ENCODE results near the gene CUEDC2. TPM values are rescaled to one million over a fixed set of nuclear protein-coding genes. Genes with fewer than 3 reads are reported as not detected.

Gene CUEDC2
- total RNA-seq, 1 experiment from 2014 or later = 40.2 TPM

DNA sequence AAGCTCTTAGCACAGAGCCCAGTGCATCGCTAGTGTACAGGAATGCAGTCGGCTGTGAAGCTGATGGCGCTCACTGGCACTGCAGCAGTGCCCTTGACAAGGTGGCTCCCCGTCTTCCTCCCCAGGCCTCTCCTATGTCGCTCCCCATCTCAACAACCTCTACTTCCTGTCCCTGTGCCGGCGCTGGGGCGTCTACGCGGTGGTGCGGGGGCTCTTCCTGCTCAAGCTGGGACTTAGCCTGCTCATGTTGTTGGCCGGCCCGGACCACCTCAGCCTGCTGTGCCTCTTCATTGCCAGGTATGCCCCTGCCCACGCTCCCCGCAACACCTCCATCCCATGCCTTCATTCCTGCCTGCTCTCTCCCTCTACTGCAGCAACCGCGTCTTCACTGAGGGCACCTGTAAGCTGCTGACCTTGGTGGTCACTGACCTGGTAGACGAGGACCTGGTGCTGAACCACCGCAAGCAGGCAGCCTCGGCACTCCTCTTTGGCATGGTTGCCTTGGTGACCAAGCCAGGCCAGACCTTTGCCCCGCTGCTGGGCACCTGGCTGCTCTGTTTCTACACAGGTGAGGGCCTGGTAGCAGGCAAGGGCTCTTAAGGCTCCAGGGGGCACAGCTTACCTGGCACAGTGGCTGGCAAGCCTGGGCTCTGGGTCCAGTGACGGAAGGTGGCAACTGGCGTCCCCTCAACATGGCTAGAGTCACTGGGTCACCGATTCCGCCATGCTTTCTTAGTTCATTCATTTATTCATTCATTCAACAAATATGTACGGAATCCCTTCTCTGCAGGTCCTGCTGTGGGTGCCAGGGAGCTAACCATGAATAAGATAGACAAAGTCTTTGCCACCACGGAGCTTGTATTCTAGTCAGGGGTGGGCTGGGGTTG, 41.3 kb upstream of the CUEDC2 start:
- H3K4me1 Mint-ChIP-seq = no peaks in the 10 kb centered on the region
- H3K9me3 Mint-ChIP-seq = no peaks in the 10 kb centered on the region
- ChIA-PET CTCF (interaction anchor here (0.6 to 1.6 kb wide), 3 partner anchors 10 to 90 kb away, joined by 3 to 5 read pairs (median 5); no protein-coding TSS in a partner anchor), POLR2A (interaction anchor here (0.6 to 1.4 kb wide), 4 partner anchors 12 to 219 kb away, joined by 3 to 6 read pairs (median 3); no protein-coding TSS in a partner anchor)
- no peak overlapping the region for H3K4me3 Mint-ChIP-seq
- DNase-seq (ENCODE audit: low spot score) (no peak), ATAC-seq (no peak)
- H3K36me3 Mint-ChIP-seq = peaks cover 14% of the 10 kb centered on the region
- no peak for TF ChIP-seq GRHL2 (CRISPR knock-in tag; IDR thresholded peaks at IDR 0.05; ENCODE audit: insufficient replicate concordance, severe bottlenecking)
- TF ChIP-seq, protein P1, sequence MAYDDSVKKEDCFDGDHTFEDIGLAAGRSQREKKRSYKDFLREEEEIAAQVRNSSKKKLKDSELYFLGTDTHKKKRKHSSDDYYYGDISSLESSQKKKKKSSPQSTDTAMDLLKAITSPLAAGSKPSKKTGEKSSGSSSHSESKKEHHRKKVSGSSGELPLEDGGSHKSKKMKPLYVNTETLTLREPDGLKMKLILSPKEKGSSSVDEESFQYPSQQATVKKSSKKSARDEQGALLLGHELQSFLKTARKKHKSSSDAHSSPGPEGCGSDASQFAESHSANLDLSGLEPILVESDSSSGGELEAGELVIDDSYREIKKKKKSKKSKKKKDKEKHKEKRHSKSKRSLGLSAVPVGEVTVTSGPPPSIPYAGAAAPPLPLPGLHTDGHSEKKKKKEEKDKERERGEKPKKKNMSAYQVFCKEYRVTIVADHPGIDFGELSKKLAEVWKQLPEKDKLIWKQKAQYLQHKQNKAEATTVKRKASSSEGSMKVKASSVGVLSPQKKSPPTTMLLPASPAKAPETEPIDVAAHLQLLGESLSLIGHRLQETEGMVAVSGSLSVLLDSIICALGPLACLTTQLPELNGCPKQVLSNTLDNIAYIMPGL (CRISPR knock-in tag; IDR thresholded peaks at IDR 0.05) = no peak
- H3K27me3 Mint-ChIP-seq (ENCODE audit: low read depth) = no peaks in the 10 kb centered on the region
- H3K27ac Mint-ChIP-seq = no peak overlapping the region

DNA sequence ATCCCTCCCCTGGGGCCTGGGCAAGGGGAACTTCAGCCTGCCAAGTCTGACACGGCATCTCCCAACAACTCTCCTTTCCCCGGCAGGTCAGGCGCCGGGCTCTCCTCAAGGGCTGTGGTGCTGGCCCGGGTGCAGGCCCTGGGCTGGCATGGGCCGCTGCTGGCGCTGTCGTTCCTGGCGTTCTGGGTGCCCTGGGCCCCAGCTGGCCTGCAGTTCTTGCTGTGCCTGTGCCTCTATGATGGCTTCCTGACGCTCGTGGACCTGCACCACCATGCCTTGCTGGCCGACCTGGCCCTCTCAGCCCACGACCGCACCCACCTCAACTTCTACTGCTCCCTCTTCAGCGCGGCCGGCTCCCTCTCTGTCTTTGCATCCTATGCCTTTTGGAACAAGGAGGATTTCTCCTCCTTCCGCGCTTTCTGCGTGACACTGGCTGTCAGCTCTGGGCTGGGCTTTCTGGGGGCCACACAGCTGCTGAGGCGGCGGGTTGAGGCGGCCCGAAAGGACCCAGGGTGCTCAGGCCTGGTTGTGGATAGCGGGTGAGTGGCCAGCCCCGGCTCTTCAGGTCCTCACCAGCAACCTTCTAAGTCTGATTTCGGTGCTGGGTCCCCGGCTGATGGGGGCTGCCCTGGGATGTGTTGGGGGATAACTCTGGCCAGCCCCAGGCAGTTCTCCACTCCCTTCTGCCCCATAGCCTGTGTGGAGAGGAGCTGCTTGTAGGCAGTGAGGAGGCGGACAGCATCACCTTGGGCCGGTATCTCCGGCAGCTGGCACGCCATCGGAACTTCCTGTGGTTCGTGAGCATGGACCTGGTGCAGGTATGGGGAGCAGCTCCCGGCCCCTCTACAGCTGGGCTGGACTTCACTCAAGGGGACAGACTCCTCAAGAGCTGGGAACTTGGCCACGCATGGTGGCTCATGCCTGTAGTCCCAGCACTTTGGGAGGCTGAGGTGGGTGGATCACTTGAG, 38.5 kb upstream of the CUEDC2 start:
- H3K9me3 Mint-ChIP-seq = no peaks in the 10 kb centered on the region
- DNase-seq (ENCODE audit: low spot score) = no peak
- TF ChIP-seq PRRX2 (CRISPR knock-in tag; IDR thresholded peaks at IDR 0.05) = no peak
- TF ChIP-seq, protein P2, sequence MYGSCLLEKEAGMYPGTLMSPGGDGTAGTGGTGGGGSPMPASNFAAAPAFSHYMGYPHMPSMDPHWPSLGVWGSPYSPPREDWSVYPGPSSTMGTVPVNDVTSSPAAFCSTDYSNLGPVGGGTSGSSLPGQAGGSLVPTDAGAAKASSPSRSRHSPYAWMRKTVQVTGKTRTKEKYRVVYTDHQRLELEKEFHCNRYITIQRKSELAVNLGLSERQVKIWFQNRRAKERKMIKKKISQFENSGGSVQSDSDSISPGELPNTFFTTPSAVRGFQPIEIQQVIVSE (CRISPR knock-in tag; IDR thresholded peaks at IDR 0.05; ENCODE audit: borderline replicate concordance) = no peak
- no peak for TF ChIP-seq IRF1 (CRISPR knock-in tag; IDR thresholded peaks at IDR 0.05)
- TF ChIP-seq, protein P3, sequence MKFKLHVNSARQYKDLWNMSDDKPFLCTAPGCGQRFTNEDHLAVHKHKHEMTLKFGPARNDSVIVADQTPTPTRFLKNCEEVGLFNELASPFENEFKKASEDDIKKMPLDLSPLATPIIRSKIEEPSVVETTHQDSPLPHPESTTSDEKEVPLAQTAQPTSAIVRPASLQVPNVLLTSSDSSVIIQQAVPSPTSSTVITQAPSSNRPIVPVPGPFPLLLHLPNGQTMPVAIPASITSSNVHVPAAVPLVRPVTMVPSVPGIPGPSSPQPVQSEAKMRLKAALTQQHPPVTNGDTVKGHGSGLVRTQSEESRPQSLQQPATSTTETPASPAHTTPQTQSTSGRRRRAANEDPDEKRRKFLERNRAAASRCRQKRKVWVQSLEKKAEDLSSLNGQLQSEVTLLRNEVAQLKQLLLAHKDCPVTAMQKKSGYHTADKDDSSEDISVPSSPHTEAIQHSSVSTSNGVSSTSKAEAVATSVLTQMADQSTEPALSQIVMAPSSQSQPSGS (CRISPR knock-in tag; IDR thresholded peaks at IDR 0.05; ENCODE audit: borderline replicate concordance, low read depth) = no peak
- no peak for TF ChIP-seq ZNF232 (CRISPR knock-in tag; IDR thresholded peaks at IDR 0.05)
- TF ChIP-seq CREB1 (CRISPR knock-in tag; IDR thresholded peaks at IDR 0.05) = no peak
- no peak for TF ChIP-seq ZNF396 (CRISPR knock-in tag; IDR thresholded peaks at IDR 0.05; ENCODE audit: borderline replicate concordance)
- TF ChIP-seq, protein P1 (CRISPR knock-in tag; IDR thresholded peaks at IDR 0.05) = no peak
- no peak for TF ChIP-seq HMGA2 (CRISPR knock-in tag; IDR thresholded peaks at IDR 0.05)
- TF ChIP-seq ZNF121 (CRISPR knock-in tag; IDR thresholded peaks at IDR 0.05) = no peak
- no peak for TF ChIP-seq ATF6 (CRISPR knock-in tag; IDR thresholded peaks at IDR 0.05)
- no peak for TF ChIP-seq TEAD1 (CRISPR knock-in tag; IDR thresholded peaks at IDR 0.05)
- no peak for TF ChIP-seq SMAD3 (CRISPR knock-in tag; IDR thresholded peaks at IDR 0.05; ENCODE audit: borderline replicate concordance)
- no peak for TF ChIP-seq SP1 (CRISPR knock-in tag; conservative IDR thresholded peaks at IDR 0.05)
- no peak for TF ChIP-seq SOX15 (CRISPR knock-in tag; IDR thresholded peaks at IDR 0.05)
- TF ChIP-seq ETV6 (CRISPR knock-in tag; IDR thresholded peaks at IDR 0.05) = no peak
- H3K36me3 Mint-ChIP-seq = peaks cover 14% of the 10 kb centered on the region
- no peak overlapping the region for H3K27ac Mint-ChIP-seq
- no peak overlapping the region for H3K4me3 Mint-ChIP-seq
- POLR2A ChIA-PET = no interaction called here
- ATAC-seq = no peak
- H3K4me1 Mint-ChIP-seq = 0 out of 2 replicates have a peak, but pooled peaks cover 3% of the 10 kb centered on the region
- CTCF ChIA-PET = interaction anchor here (0.6 to 1.6 kb wide), 5 partner anchors 8 to 240 kb away, joined by 3 read pairs; no protein-coding TSS in a partner anchor
- H3K27me3 Mint-ChIP-seq (ENCODE audit: low read depth) = no peaks in the 10 kb centered on the region

Data from WTC11 (cell line).